SKM-1 treated with dmso at 0.1 percent for 144 hours (cell line): ENCODE measurements around the gene BCAS1.

Experiments used
- DNase-seq: peaks from one replicate; lab custom pipeline; 2025; ENCODE audit not compliant: unreplicated experiment; lab: John Stamatoyannopoulos, UW

Gene BCAS1

GRCh38 chr20:53964501-53965253 is 105.7 kb downstream of the BCAS1 start:
- no peak for DNase-seq

- no peak for DNase-seq
Observed at GRCh38 chr20:53964067-53964466, 106.3 kb downstream of the BCAS1 start.

GRCh38 chr20:53963635-53964034 is 106.8 kb downstream of the BCAS1 start:
- no peak for DNase-seq

GRCh38 chr20:53962388-53962787 is 108.0 kb downstream of the BCAS1 start:
- DNase-seq, result no peak

- no peak for DNase-seq
Observed at GRCh38 chr20:53961527-53961926, 108.9 kb downstream of the BCAS1 start.

GRCh38 chr20:53960579-53961272 is 109.7 kb downstream of the BCAS1 start:
- no peak for DNase-seq

- no peak for DNase-seq
Observed at GRCh38 chr20:53959911-53960578, 110.3 kb downstream of the BCAS1 start.

- DNase-seq, result no peak
Observed at GRCh38 chr20:53958260-53958659, 112.1 kb downstream of the BCAS1 start.

GRCh38 chr20:53957451-53958172 is 112.8 kb downstream of the BCAS1 start:
- no peak for DNase-seq

- DNase-seq, result no peak
Observed at GRCh38 chr20:53956013-53956715, 114.2 kb downstream of the BCAS1 start.

- DNase-seq, result no peak
Observed at GRCh38 chr20:53954723-53955658, 115.4 kb downstream of the BCAS1 start.

- DNase-seq, result no peak
Observed at GRCh38 chr20:53952528-53953096, 117.8 kb downstream of the BCAS1 start.

- DNase-seq, result no peak
Observed at GRCh38 chr20:53950578-53950977, 119.8 kb downstream of the BCAS1 start.

- DNase-seq, result no peak
Observed at GRCh38 chr20:53950031-53950430, 120.4 kb downstream of the BCAS1 start.

GRCh38 chr20:53949319-53949839 is 121.0 kb downstream of the BCAS1 start:
- peak; percentile 65 for DNase-seq

- DNase-seq, result no peak
Observed at GRCh38 chr20:53948383-53949318, 121.7 kb downstream of the BCAS1 start.

GRCh38 chr20:53947501-53948195 is 122.7 kb downstream of the BCAS1 start:
- no peak for DNase-seq
